ENCODE results near the gene KCNE3. TPM values are rescaled to one million over a fixed set of nuclear protein-coding genes. Genes with fewer than 3 reads are reported as not detected.

KCNE3 gene
- total RNA-seq, 4 donors from 2014 or later = 2.4 to 13.7 (median 10.5) TPM

GRCh38 chr11:74437441-74438042 lies 29.8 kb downstream of the KCNE3 start:
- intact Hi-C loops (cut with DNase I; ENCODE audit: low total_unique reads) = no loop called here
- no peak for TF ChIP-seq CTCF (IDR thresholded peaks at IDR 0.05)
- TF ChIP-seq POLR2A (IDR thresholded peaks at IDR 0.05) = no peak
- no peaks in the 10 kb centered on the region for H3K4me1 ChIP-seq
- DNase-seq = no peak
- H3K27ac ChIP-seq = no peak overlapping the region
- H3K9me3 ChIP-seq = no peaks in the 10 kb centered on the region
- no peaks in the 10 kb centered on the region for H3K36me3 ChIP-seq
- H3K4me3 ChIP-seq = no peak overlapping the region
- no peaks in the 10 kb centered on the region for H3K27me3 ChIP-seq

GRCh38 chr11:74434528-74434927 lies 32.8 kb downstream of the KCNE3 start:
- DNase-seq = no peak
- Histone ChIP-seq H3K4me3 (no peak overlapping the region), H3K4me1 (no peaks in the 10 kb centered on the region), H3K27me3 (no peaks in the 10 kb centered on the region), H3K36me3 (no peaks in the 10 kb centered on the region), H3K27ac (no peak overlapping the region), H3K9me3 (no peaks in the 10 kb centered on the region)
- intact Hi-C loops (cut with DNase I; ENCODE audit: low total_unique reads) = no loop called here
- no peak for TF ChIP-seq CTCF (IDR thresholded peaks at IDR 0.05)
- no peak for TF ChIP-seq POLR2A (IDR thresholded peaks at IDR 0.05)

GRCh38 chr11:74429205-74429604 lies 38.1 kb downstream of the KCNE3 start:
- H3K27me3 ChIP-seq = no peaks in the 10 kb centered on the region
- H3K9me3 ChIP-seq = no peaks in the 10 kb centered on the region
- H3K4me3 ChIP-seq = no peak overlapping the region
- H3K27ac ChIP-seq = no peak overlapping the region
- H3K36me3 ChIP-seq = no peaks in the 10 kb centered on the region
- DNase-seq = no peak
- no peaks in the 10 kb centered on the region for H3K4me1 ChIP-seq
- no peak for TF ChIP-seq CTCF (IDR thresholded peaks at IDR 0.05)
- TF ChIP-seq POLR2A (IDR thresholded peaks at IDR 0.05) = no peak
- intact Hi-C loops (cut with DNase I; ENCODE audit: low total_unique reads) = no loop called here

GRCh38 chr11:74427384-74427886 lies 39.9 kb downstream of the KCNE3 start:
- DNase-seq = no peak

More at GRCh38 chr11:74427384-74427886, 39.9 kb downstream of the KCNE3 start:
- Histone ChIP-seq H3K27ac (no peak overlapping the region), H3K36me3 (no peaks in the 10 kb centered on the region), H3K4me1 (no peaks in the 10 kb centered on the region), H3K4me3 (no peak overlapping the region), H3K9me3 (no peaks in the 10 kb centered on the region), H3K27me3 (no peaks in the 10 kb centered on the region)
- intact Hi-C loops (cut with DNase I; ENCODE audit: low total_unique reads) = no loop called here
- no peak for TF ChIP-seq CTCF (IDR thresholded peaks at IDR 0.05)
- no peak for TF ChIP-seq POLR2A (IDR thresholded peaks at IDR 0.05)
